CD14-positive monocyte (primary cell): ENCODE data around the gene SLC15A5. TPM values are rescaled to one million over a fixed set of nuclear protein-coding genes. Genes with fewer than 3 reads are reported as not detected.

ENCODE experiments used
- DNase-seq, 3 donors: peaks; one replicate each; pipeline ENCODE4 v3.0.0-alpha.2; 2011 to 2022
- H2AFZ ChIP-seq: 2 replicates; pipeline ENCODE4 v1.6.0; 2012; ENCODE audit warnings: mild to moderate bottlenecking, low read depth, low read length, inconsistent platforms; ENCODE audit not compliant: insufficient read depth, poor library complexity, severe bottlenecking
- H3K27ac ChIP-seq, 2 donors: 1 replicate in 1 of 2; 2 replicates in 1 of 2; pipeline ENCODE4 v1.5.1; 2012 to 2013; ENCODE audit warnings: low read length in 2 of 2, control low read depth in 1 of 2, inconsistent platforms in 1 of 2, low read depth in 1 of 2, mild to moderate bottlenecking in 1 of 2
- H3K27me3 ChIP-seq, 2 donors: one replicate each; pipeline versions ENCODE4 v1.6.0 to v1.6.1; 2011 to 2013; ENCODE audit warnings: low read length in 2 of 2; ENCODE audit not compliant: control insufficient read depth in 2 of 2, insufficient read depth in 2 of 2
- H3K36me3 ChIP-seq, 2 donors: replicated peaks in 1 of 2; 1 replicate in 1 of 2; 2 replicates in 1 of 2; pipeline versions ENCODE4 v1.5.1 to v1.6.1; 2012 to 2013; ENCODE audit warnings: low read length in 2 of 2, control low read depth in 1 of 2, inconsistent platforms in 1 of 2, mild to moderate bottlenecking in 1 of 2; ENCODE audit not compliant: insufficient read depth in 2 of 2, control insufficient read depth in 1 of 2
- H3K4me1 ChIP-seq, 2 donors: 1 replicate in 1 of 2; 2 replicates in 1 of 2; pipeline versions ENCODE4 v1.5.1 to v1.6.1; 2012 to 2013; ENCODE audit warnings: low read length in 2 of 2, control low read depth in 1 of 2, inconsistent platforms in 1 of 2, mild to moderate bottlenecking in 1 of 2, moderate library complexity in 1 of 2; ENCODE audit not compliant: insufficient read depth in 2 of 2, control insufficient read depth in 1 of 2
- H3K4me2 ChIP-seq: replicated peaks from 2 replicates; pipeline ENCODE3; 2012; ENCODE audit warnings: low read length, moderate library complexity, mild to moderate bottlenecking; ENCODE audit not compliant: poor library complexity, severe bottlenecking; ENCODE audit errors: extremely low read depth
- H3K4me3 ChIP-seq, 3 experiments: fragments of 200-600 bp in 1 of 3; sonication (generic) in 1 of 3; replicated peaks in 1 of 3; 1 replicate in 2 of 3; 2 replicates in 1 of 3; pipeline ENCODE4 v1.5.1; 2011 to 2013; ENCODE audit warnings: low read length in 3 of 3, mild to moderate bottlenecking in 3 of 3, control low read depth in 2 of 3, low read depth in 2 of 3, inconsistent platforms in 1 of 3, moderate library complexity in 1 of 3
- H3K79me2 ChIP-seq: 2 replicates; pipeline ENCODE4 v1.6.0; 2012; ENCODE audit warnings: mild to moderate bottlenecking, control low read depth, inconsistent platforms, low read length, moderate library complexity; ENCODE audit not compliant: insufficient read depth
- H3K9ac ChIP-seq: 2 replicates; pipeline ENCODE4 v1.6.0; 2017; ENCODE audit warnings: low read length, mild to moderate bottlenecking; ENCODE audit not compliant: insufficient read depth, poor library complexity, severe bottlenecking
- H3K9me3 ChIP-seq, 2 donors: replicated peaks in 1 of 2; 1 replicate in 1 of 2; 2 replicates in 1 of 2; pipeline versions ENCODE4 v1.5.1 to v1.6.1; 2012 to 2013; ENCODE audit warnings: low read length in 2 of 2, control low read depth in 1 of 2; ENCODE audit not compliant: control insufficient read depth in 1 of 2, insufficient read depth in 1 of 2
- H4K20me1 ChIP-seq: 2 replicates; pipeline ENCODE4 v1.6.0; 2012; ENCODE audit warnings: mild to moderate bottlenecking, low read length, control low read depth, moderate library complexity; ENCODE audit not compliant: insufficient read depth
- H3K27ac Mint-ChIP-seq, 7 donors: one replicate each; pipeline ENCODE4 v1.8.0; 2020; ENCODE audit warnings: mild to moderate bottlenecking in 7 of 7, mixed read lengths in 7 of 7, moderate library complexity in 6 of 7, inconsistent platforms in 2 of 7
- H3K27me3 Mint-ChIP-seq, 3 donors: one replicate each; pipeline ENCODE4 v1.8.0; 2021 to 2022; ENCODE audit warnings: low read depth in 3 of 3, mild to moderate bottlenecking in 3 of 3, mixed read lengths in 3 of 3, moderate library complexity in 3 of 3, inconsistent platforms in 1 of 3
- H3K36me3 Mint-ChIP-seq, 2 donors: one replicate each; pipeline ENCODE4 v1.8.0; 2020; ENCODE audit warnings: mixed read lengths in 2 of 2, inconsistent platforms in 1 of 2, mild to moderate bottlenecking in 1 of 2
- H3K4me1 Mint-ChIP-seq: one replicate; pipeline ENCODE4 v1.8.0; 2020; ENCODE audit warnings: mild to moderate bottlenecking, mixed read lengths
- H3K4me3 Mint-ChIP-seq, 2 donors: one replicate each; pipeline ENCODE4 v1.8.0; 2020; ENCODE audit warnings: mild to moderate bottlenecking in 2 of 2, mixed read lengths in 2 of 2, moderate library complexity in 1 of 2
- H3K9me3 Mint-ChIP-seq, 7 donors: one replicate each; pipeline ENCODE4 v1.8.0; 2020 to 2022; ENCODE audit warnings: mixed read lengths in 7 of 7, mild to moderate bottlenecking in 6 of 7, moderate library complexity in 6 of 7, inconsistent platforms in 2 of 7
- WGBS: methylation state at CpG from one replicate; pipeline ENCODE4 v1.1.5; 2013; ENCODE audit warnings: missing lambda C conversion rate; ENCODE audit not compliant: insufficient coverage; 5-methylcytosine and 5-hydroxymethylcytosine counted together
- intact Hi-C, 2 donors: fragments of 100-400 bp; cut with micrococcal nuclease; formaldehyde crosslinking; loops; one replicate each; pipeline versions ENCODE4 v1.15.0 to v1.15.1; 2023
- polyA plus RNA-seq, 3 donors: library from polyadenylated mRNA; depleted of rRNA in 1 of 3; unstranded in 2 of 3; stranded (reverse) in 1 of 3; fragments of 300-500 nt in 2 of 3; fragments of >200 nt in 1 of 3; fragmentation: Illumina TruSeq in 2 of 3; gene quantifications; 1 replicate in 2 of 3; 2 replicates in 1 of 3; pipeline ENCODE4 v1.2.3, GENCODE V29; 2012 to 2021
- TF ChIP-seq, protein P1 (sequence below): fragments of 200-600 bp; IDR thresholded peaks from one replicate; pipeline ENCODE4 v1.8.0; 2022; ENCODE audit warnings: antibody characterized with exemption, mild to moderate bottlenecking

The SLC15A5 gene
- polyA plus RNA-seq, 3 donors, result not detected

DNA sequence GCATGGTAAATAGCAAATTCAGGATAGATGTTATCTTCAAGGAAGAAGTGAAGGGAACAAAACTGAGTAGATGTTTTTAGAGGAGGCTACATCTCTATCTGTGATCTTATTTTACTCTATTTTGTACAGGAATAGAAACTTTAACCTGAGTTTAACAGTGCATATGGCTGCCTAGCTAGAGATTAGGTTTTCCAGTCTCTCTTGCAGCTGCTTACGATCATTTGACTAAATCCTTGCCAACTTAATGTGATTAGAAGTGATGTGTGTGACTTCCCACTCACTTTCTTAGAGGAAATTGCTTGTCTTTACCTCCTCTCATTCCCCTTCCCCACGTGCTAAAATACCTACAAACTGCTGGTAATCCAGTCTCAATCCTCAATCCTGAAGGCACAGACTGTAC lies 26.5 kb upstream of the SLC15A5 start:
- Mint-ChIP-seq H3K9me3 (peaks cover 0 to 7% (median 3%) of the 10 kb centered on the region in 7 donors), H3K4me3 (no peak overlapping the region), H3K27me3 (no peaks in the 10 kb centered on the region), H3K27ac (peak overlapping the region in 1 of 7 donors; percentile 38), H3K4me1 (peaks cover 15% of the 10 kb centered on the region), H3K36me3 (no peaks in the 10 kb centered on the region)
- intact Hi-C loops, result no loop called here
- Histone ChIP-seq H3K27ac (no peak overlapping the region), H2AFZ (no peak overlapping the region), H3K27me3 (no peaks in the 10 kb centered on the region), H3K79me2 (no peaks in the 10 kb centered on the region), H3K4me2 (no peak overlapping the region), H3K4me3 (no peak overlapping the region), H4K20me1 (no peaks in the 10 kb centered on the region), H3K36me3 (no peaks in the 10 kb centered on the region), H3K9me3 (peaks cover 0 to 3% of the 10 kb centered on the region in 2 donors), H3K4me1 (peaks cover 8 to 10% of the 10 kb centered on the region in 2 donors), H3K9ac (no peak overlapping the region)
- TF ChIP-seq, protein P1, sequence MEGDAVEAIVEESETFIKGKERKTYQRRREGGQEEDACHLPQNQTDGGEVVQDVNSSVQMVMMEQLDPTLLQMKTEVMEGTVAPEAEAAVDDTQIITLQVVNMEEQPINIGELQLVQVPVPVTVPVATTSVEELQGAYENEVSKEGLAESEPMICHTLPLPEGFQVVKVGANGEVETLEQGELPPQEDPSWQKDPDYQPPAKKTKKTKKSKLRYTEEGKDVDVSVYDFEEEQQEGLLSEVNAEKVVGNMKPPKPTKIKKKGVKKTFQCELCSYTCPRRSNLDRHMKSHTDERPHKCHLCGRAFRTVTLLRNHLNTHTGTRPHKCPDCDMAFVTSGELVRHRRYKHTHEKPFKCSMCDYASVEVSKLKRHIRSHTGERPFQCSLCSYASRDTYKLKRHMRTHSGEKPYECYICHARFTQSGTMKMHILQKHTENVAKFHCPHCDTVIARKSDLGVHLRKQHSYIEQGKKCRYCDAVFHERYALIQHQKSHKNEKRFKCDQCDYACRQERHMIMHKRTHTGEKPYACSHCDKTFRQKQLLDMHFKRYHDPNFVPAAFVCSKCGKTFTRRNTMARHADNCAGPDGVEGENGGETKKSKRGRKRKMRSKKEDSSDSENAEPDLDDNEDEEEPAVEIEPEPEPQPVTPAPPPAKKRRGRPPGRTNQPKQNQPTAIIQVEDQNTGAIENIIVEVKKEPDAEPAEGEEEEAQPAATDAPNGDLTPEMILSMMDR, result no peak
- WGBS, result no CpG with 5 or more reads among the region's 2 CpGs
- DNase-seq, result no peak

DNA sequence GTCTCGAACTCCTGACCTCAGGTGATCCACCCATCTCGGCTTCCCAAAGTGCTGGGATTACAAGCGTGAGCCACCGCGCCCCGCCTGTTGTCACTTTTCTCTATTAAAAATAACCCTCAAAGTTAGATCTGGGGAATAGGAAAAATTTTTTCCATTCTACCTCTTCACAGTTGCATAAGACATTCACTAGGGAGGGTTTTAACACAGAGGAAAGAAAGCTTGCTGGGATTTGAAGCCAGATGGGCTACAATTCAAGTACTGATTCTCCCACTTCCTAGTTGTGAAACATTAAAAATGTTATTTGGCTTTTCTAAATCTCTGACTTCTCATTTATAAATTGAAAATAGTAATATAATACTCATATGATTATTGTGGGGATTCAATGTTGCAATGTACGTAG lies 23.3 kb upstream of the SLC15A5 start:
- Histone ChIP-seq H3K9ac (no peak overlapping the region), H3K27me3 (no peaks in the 10 kb centered on the region), H3K4me2 (no peak overlapping the region), H3K79me2 (no peaks in the 10 kb centered on the region), H3K9me3 (no peaks in the 10 kb centered on the region), H4K20me1 (no peaks in the 10 kb centered on the region), H3K4me3 (no peak overlapping the region), H2AFZ (no peak overlapping the region), H3K27ac (no peak overlapping the region), H3K4me1 (no peaks in the 10 kb centered on the region), H3K36me3 (no peaks in the 10 kb centered on the region)
- Mint-ChIP-seq H3K27me3 (peaks cover 0 to 2% (median 0%) of the 10 kb centered on the region in 3 donors), H3K9me3 (peaks cover 0 to 3% (median 0%) of the 10 kb centered on the region in 7 donors), H3K27ac (no peak overlapping the region), H3K36me3 (no peaks in the 10 kb centered on the region), H3K4me1 (peaks cover 12% of the 10 kb centered on the region), H3K4me3 (no peak overlapping the region)
- TF ChIP-seq, protein P1, result no peak
- intact Hi-C loops, result no loop called here
- WGBS, result no CpG with 5 or more reads among the region's 7 CpGs
- DNase-seq, result no peak
